ENCODE measurements around the gene ZCCHC24.

Gene ZCCHC24

DNA sequence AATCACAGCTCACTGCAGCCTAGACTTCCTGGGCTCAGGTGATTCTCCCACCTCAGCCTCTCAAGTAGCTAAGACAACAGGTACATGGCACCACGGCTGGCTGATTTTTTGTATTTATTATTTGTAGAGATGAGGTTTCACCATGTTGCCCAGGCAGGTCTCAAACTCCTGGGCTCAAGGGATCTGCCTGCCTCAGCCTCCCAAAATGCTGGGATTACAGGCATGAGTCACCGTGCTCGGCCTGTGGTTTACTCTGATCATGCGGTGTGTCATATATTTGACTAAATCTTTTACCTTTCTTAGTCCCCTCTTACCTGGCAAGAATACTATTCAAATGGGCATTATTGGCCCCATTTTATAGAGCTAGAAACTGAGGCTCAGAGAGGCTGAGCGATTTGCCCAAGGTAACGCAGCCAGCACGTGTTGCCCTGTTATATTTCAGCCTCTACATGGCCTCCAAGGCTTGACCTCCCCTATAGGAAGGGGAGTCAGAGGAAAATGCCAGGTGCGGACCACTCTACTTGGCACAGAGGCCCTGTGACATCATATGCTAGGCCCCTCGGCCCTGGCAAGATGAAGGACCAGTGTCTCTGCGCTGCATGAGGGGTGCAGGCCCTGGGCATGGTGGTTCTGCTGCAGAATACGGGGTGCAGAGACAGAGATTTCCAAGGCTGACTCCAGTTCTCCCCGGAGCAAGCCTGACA, 8.2 kb downstream of the ZCCHC24 start:
- Histone ChIP-seq H3K27ac (ENCODE audit: low read depth, low read length) (0 out of 2 replicates have a peak overlapping the region, but pooled peaks have one; percentile 4), H3K36me3 (ENCODE audit: insufficient read depth, low read length) (no peaks in the 10 kb centered on the region), H2AFZ (ENCODE audit: low read length, unreplicated experiment) (no peak overlapping the region), H3K79me2 (ENCODE audit: control insufficient read depth, insufficient read depth, low read length, unreplicated experiment) (peaks cover 70% of the 10 kb centered on the region), H3K27me3 (ENCODE audit: insufficient read depth, low read length) (no peaks in the 10 kb centered on the region), H3K4me1 (ENCODE audit: control insufficient read depth, insufficient read depth, low read length, unreplicated experiment) (peaks cover 74% of the 10 kb centered on the region), H3K4me3 (ENCODE audit: low read depth, low read length) (no peak overlapping the region)

DNA sequence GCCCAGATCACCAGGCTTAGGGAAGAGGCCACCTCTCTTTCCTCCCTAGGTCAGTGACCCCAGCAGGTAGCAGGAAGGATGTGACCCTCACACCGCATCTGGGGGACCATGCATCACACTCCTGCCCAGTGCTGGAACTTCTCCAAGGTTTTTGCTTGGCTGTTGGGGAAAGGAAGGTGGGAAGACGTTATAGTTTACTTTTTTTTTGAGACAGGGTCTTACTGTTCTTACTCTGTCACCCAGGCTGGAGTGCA, 8.6 kb downstream of the ZCCHC24 start:
- H3K4me1 ChIP-seq (ENCODE audit: control insufficient read depth, insufficient read depth, low read length, unreplicated experiment): peaks cover 78% of the 10 kb centered on the region
- 0 out of 2 replicates have a peak overlapping the region, but pooled peaks have one; percentile 4 for H3K27ac ChIP-seq (ENCODE audit: low read depth, low read length)
- H3K36me3 ChIP-seq (ENCODE audit: insufficient read depth, low read length): no peaks in the 10 kb centered on the region
- H3K27me3 ChIP-seq (ENCODE audit: insufficient read depth, low read length): no peaks in the 10 kb centered on the region
- no peak overlapping the region for H2AFZ ChIP-seq (ENCODE audit: low read length, unreplicated experiment)
- H3K79me2 ChIP-seq (ENCODE audit: control insufficient read depth, insufficient read depth, low read length, unreplicated experiment): peaks cover 65% of the 10 kb centered on the region
- no peak overlapping the region for H3K4me3 ChIP-seq (ENCODE audit: low read depth, low read length)

DNA sequence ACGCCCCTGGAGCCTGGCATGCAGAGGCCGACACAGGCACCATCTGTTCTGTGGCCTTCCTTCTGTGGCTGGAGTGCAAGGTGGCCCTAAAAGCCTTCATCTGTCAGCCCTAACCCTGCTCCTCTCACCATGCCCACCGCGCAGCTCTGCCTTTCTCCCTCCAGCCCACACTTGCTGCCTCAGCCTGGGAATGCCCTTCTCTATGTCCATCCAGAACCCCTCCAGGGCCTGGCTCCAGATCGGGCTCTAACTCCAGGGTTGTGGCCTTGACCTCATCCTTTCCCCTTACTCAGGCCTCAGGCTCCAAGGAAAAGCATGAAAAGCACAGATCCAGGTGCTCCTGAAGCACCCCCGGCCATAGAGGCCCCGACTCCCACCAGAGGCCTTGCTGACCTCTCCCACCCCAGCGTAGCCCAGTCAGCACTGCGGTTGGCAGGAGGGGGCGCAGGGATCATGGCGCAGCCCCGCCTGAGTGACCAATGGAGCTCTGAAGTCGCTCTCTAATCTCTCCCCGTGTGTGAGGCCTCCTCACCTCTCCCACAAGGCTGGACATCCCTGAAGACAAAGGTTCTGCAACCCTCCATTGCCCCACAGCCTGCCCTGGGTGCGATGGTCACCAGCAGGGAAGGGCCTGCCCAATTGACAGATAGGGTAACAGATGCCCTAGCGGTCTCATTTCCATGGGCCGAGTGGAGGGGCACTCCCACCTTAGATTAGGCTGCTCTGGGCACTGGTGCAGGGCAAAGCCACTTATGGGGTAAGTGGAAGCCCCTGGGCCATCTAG, 9.2 kb downstream of the ZCCHC24 start:
- H3K4me1 ChIP-seq (ENCODE audit: control insufficient read depth, insufficient read depth, low read length, unreplicated experiment): peaks cover 80% of the 10 kb centered on the region
- H3K79me2 ChIP-seq (ENCODE audit: control insufficient read depth, insufficient read depth, low read length, unreplicated experiment): peaks cover 60% of the 10 kb centered on the region

DNA sequence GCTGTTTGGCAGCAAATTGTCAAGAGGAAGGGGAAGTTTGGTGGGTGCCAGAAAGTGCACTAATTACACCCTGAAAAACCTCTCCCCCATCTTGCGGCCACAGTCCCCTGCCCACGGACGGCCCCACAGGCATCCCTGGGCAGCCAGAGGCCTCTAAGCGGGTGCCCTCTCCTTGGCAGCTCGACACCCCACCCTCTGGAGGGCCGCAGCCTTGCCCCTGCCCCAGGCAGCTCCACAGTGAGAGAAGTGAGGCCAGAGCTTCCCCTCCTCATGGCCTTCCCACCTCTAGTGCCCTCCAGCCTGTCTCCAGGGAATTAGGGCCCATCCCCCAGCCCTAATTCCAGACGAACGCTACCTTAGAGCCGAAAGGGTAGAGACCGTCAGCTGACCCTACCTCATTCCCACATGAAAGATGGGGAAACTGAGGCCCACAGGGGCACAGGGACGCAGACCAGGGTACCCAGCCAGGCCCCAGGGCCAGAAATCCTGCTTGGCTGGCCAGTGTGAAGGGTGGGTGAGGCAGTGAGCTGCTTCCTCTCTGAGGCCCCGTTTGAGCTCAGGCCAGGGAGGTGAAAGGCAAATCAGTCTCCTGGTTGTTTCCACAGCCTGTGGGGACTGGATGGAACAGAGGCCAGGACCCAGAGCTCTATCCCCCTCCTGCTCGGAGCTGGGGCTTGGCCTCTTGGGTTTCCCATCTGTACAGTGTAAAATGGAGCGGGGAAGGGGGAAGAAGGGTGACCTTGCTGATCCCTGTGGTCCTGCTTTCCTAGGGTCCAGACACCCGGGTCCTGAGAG, 10.0 kb downstream of the ZCCHC24 start:
- Histone ChIP-seq H3K27ac (ENCODE audit: low read depth, low read length) (peak overlapping the region; percentile 96), H3K27me3 (ENCODE audit: insufficient read depth, low read length) (no peaks in the 10 kb centered on the region), H3K4me1 (ENCODE audit: control insufficient read depth, insufficient read depth, low read length, unreplicated experiment) (peaks cover 77% of the 10 kb centered on the region), H3K79me2 (ENCODE audit: control insufficient read depth, insufficient read depth, low read length, unreplicated experiment) (peaks cover 58% of the 10 kb centered on the region), H3K36me3 (ENCODE audit: insufficient read depth, low read length) (no peaks in the 10 kb centered on the region), H3K4me3 (ENCODE audit: low read depth, low read length) (peak overlapping the region; percentile 59), H2AFZ (ENCODE audit: low read length, unreplicated experiment) (peak overlapping the region; percentile 39)

More for the DNA sequence above, 9.2 kb downstream of the ZCCHC24 start:
- H3K27ac ChIP-seq (ENCODE audit: low read depth, low read length): peak overlapping the region; percentile 96
- no peaks in the 10 kb centered on the region for H3K36me3 ChIP-seq (ENCODE audit: insufficient read depth, low read length)
- H3K27me3 ChIP-seq (ENCODE audit: insufficient read depth, low read length): no peaks in the 10 kb centered on the region
- no peak overlapping the region for H2AFZ ChIP-seq (ENCODE audit: low read length, unreplicated experiment)
- no peak overlapping the region for H3K4me3 ChIP-seq (ENCODE audit: low read depth, low read length)

DNA sequence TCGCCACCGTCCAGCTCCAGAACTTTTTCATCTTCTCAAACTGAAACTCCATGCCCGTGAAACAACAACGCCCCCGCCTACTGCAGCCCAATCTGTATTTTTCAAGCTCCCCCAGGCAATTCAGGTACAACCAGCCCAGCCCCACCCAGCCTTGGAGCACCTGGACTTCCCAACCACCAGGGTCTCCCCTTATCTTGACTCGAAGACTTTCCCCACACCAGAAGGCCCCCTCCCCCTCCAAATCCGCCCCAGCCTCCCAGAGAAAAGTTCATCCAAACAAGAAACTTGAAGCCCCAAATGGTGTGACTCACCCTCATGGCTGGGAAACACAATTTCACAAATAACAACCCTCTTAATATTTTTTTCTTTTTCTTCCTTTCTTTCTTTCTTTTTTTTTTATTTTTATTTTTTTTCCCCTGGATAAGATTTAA, 10.6 kb downstream of the ZCCHC24 start:
- Histone ChIP-seq H3K27ac (ENCODE audit: low read depth, low read length) (peak overlapping the region; percentile 96), H3K4me1 (ENCODE audit: control insufficient read depth, insufficient read depth, low read length, unreplicated experiment) (peaks cover 75% of the 10 kb centered on the region), H2AFZ (ENCODE audit: low read length, unreplicated experiment) (no peak overlapping the region), H3K27me3 (ENCODE audit: insufficient read depth, low read length) (no peaks in the 10 kb centered on the region), H3K36me3 (ENCODE audit: insufficient read depth, low read length) (peaks cover 4% of the 10 kb centered on the region; the same call in 1 of the 2 replicates), H3K79me2 (ENCODE audit: control insufficient read depth, insufficient read depth, low read length, unreplicated experiment) (peaks cover 51% of the 10 kb centered on the region), H3K4me3 (ENCODE audit: low read depth, low read length) (peak overlapping the region; percentile 72)

DNA sequence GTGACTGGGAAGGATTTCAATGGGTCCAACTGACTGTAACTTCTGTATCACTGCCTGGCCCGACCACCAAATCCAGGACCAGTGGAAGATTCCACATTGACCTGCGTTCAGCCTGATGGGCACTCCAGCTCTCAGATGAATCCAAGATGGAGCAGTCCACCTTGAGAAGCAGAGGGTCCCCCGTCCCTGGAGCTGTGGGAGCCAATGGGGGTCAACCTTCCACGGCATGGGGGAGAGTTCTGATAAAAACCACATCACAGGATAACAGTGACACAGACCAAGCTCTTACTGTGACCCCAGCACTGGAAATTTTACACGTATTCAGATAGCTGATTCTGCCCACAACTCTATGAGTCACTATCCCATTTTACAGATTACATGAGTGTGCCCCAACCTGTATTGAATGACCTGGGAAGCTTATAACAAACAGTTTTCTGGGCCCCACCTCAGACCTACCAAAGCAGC, 11.2 kb downstream of the ZCCHC24 start:
- Histone ChIP-seq H3K4me1 (ENCODE audit: control insufficient read depth, insufficient read depth, low read length, unreplicated experiment) (peaks cover 73% of the 10 kb centered on the region), H3K79me2 (ENCODE audit: control insufficient read depth, insufficient read depth, low read length, unreplicated experiment) (peaks cover 46% of the 10 kb centered on the region), H3K4me3 (ENCODE audit: low read depth, low read length) (peak overlapping the region; percentile 72), H3K27me3 (ENCODE audit: insufficient read depth, low read length) (no peaks in the 10 kb centered on the region), H2AFZ (ENCODE audit: low read length, unreplicated experiment) (no peak overlapping the region), H3K36me3 (ENCODE audit: insufficient read depth, low read length) (peaks cover 6% of the 10 kb centered on the region; the same call in 1 of the 2 replicates), H3K27ac (ENCODE audit: low read depth, low read length) (peak overlapping the region; percentile 96)

DNA sequence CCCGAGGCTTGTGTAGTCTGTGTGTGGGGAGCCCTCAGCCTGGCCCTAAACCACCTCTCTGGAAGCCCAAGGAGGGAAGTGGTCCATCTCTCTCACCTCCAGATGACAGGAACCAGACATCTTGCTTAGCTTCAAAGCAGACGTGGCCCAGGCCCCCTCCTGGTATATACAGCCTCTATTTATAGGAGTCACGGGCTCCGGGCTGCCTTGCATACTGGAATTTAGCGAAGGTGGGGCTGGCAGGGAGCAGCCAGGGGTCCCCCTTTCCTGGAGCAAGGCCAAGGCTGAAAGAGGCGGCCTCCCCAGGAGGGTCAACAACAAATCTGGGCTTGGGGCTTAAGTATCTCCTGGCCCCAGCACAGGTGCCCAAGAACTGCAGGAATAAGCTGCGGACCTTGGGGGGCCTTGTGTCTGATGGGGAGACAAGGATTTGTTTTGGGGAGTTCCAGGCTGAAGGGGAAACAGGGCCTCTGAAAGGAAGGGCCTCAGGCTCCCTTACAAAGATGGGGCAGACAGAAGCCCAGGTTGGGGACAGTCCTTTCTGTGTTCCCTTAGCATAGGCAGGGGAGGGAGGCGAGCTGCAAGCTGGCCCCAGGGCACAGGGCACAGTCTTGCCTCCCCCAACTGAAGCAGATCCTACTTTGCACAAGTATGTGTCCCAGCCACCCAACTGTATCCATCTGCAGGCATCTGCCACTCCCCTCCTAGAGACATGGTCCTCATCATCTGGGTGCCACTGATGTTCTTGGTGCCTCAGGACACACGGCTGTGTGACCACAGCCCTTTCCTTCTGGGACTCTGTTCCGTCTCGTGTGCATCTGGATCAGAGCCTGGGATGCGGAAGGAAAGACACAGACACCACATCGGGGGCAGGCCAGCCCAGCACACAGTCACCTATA, 11.9 kb downstream of the ZCCHC24 start:
- peaks cover 6% of the 10 kb centered on the region; the same call in 1 of the 2 replicates for H3K36me3 ChIP-seq (ENCODE audit: insufficient read depth, low read length)
- peak overlapping the region; percentile 96 for H3K27ac ChIP-seq (ENCODE audit: low read depth, low read length)
- no peak overlapping the region for H2AFZ ChIP-seq (ENCODE audit: low read length, unreplicated experiment)
- H3K4me3 ChIP-seq (ENCODE audit: low read depth, low read length): no peak overlapping the region
- peaks cover 73% of the 10 kb centered on the region for H3K4me1 ChIP-seq (ENCODE audit: control insufficient read depth, insufficient read depth, low read length, unreplicated experiment)
- H3K27me3 ChIP-seq (ENCODE audit: insufficient read depth, low read length): no peaks in the 10 kb centered on the region
- H3K79me2 ChIP-seq (ENCODE audit: control insufficient read depth, insufficient read depth, low read length, unreplicated experiment): peaks cover 41% of the 10 kb centered on the region

DNA sequence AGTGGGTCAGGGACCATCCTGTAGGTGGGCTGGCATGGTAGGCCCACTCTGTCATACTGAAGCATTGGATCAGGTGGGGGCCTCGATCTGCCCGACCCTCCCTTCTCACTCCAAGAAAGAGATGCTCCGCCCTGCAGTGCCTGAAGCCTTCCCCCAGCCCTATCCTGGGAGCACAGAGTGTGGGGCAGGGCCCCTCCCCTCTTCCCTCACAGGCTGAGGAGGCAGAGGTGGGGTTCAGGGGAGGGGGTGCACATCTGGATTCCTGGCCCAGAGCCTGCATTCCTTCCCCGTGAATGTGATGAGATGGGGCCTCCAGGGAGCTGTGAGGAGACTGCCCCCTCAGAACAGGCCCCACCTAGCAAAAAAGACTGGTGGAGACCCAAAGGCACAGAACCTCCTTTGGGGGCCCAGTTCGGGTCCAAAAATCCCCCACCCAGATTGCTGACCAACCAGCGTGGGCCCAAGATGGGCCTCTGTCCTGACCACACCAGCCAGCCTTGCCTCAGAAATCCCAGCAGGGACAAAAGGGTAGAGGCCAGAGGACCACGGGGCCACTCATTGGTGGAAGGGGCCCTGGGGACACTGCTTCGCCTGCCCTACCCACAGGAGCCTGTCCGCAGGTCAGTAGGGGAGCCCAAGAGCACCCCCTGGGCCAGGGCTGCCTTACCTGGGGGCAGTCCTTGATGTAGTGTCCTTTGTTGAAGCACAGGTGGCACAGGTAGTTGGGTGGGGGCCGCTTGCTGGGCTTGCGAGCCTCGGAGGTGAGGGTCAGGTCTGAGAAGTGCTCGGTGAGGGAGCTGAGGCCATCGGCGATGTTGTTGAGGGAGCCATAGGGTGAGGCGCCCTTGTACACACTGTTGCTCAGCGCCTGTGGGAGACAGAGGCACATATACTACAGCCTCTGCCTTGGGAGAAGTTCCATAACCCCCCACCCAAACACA, 13.3 kb downstream of the ZCCHC24 start:
- peaks cover 33% of the 10 kb centered on the region for H3K79me2 ChIP-seq (ENCODE audit: control insufficient read depth, insufficient read depth, low read length, unreplicated experiment)
- H3K4me3 ChIP-seq (ENCODE audit: low read depth, low read length): no peak overlapping the region
- no peak overlapping the region for H2AFZ ChIP-seq (ENCODE audit: low read length, unreplicated experiment)
- peaks cover 59% of the 10 kb centered on the region for H3K4me1 ChIP-seq (ENCODE audit: control insufficient read depth, insufficient read depth, low read length, unreplicated experiment)
- no peaks in the 10 kb centered on the region for H3K27me3 ChIP-seq (ENCODE audit: insufficient read depth, low read length)
- peaks cover 16% of the 10 kb centered on the region for H3K36me3 ChIP-seq (ENCODE audit: insufficient read depth, low read length)
- H3K27ac ChIP-seq (ENCODE audit: low read depth, low read length): no peak overlapping the region

DNA sequence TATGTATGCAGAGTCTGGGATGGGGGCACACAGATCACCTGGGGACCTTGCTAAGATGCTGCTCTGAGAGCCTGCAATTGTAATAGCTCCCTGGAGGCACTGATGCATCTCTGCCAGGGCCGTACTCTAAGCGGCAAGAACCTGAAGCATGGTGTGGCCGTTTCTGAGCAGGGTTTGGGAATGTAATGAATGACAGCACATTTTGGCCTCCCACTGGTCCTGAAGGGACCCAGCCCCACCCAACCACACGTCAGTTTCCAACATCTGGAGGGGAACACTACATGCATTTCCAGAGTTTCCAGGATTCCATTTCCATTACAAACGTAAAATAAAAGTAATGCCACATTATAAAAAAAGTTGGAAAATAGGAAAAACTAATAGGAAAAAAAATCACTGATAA, 14.0 kb downstream of the ZCCHC24 start:
- Histone ChIP-seq H3K4me3 (ENCODE audit: low read depth, low read length) (no peak overlapping the region), H3K79me2 (ENCODE audit: control insufficient read depth, insufficient read depth, low read length, unreplicated experiment) (peaks cover 27% of the 10 kb centered on the region), H2AFZ (ENCODE audit: low read length, unreplicated experiment) (no peak overlapping the region), H3K36me3 (ENCODE audit: insufficient read depth, low read length) (peaks cover 22% of the 10 kb centered on the region), H3K27me3 (ENCODE audit: insufficient read depth, low read length) (no peaks in the 10 kb centered on the region), H3K27ac (ENCODE audit: low read depth, low read length) (no peak overlapping the region), H3K4me1 (ENCODE audit: control insufficient read depth, insufficient read depth, low read length, unreplicated experiment) (peaks cover 52% of the 10 kb centered on the region)
